Renal pelvis (tissue), 12 donors: ENCODE measurements around the gene ETV7. TPM values are rescaled to one million over a fixed set of nuclear protein-coding genes. Genes with fewer than 3 reads are reported as not detected.
A peak's percentile ranks its signal among the peaks of the same experiment; 100 is the strongest.
"Not testable (repeated sequence)": the region's sequence is repeated elsewhere in the genome, so short reads cannot be mapped to it uniquely, and the experiment has no call there.

Experiments used
- DNase-seq: peaks from one replicate; pipeline ENCODE4 v3.0.0-alpha.2; 2013
- long read RNA-seq, 16 experiments: transcript quantifications; one replicate each; lab custom pipeline, GENCODE V29; 2026
- polyA plus RNA-seq, 3 donors: library from polyadenylated mRNA; unstranded; fragments of 120-200 nt; gene quantifications; one replicate each; pipeline ENCODE4 v1.2.1, GENCODE V29; 2013; ENCODE audit not compliant: insufficient read length in 3 of 3

ETV7 gene
- under 1 TPM in 2 of 3 donors, not detected in 1; 0.11 to 0.13 TPM for polyA plus RNA-seq
- long read RNA-seq, donor 1 = 0 reads
- long read RNA-seq, donor 2 = 0 reads
- long read RNA-seq, donor 3 = 0 reads
- long read RNA-seq, donor 4 = 0 reads
- long read RNA-seq, donor 5 = 0 reads
- long read RNA-seq, donor 6 = 0 reads
- long read RNA-seq, donor 7 = 0 reads
- long read RNA-seq, donor 8 = 0 reads
- long read RNA-seq, donor 9 = 0 reads
- long read RNA-seq, donor 10 = 0 reads
- long read RNA-seq, donor 11 = 0 reads
- long read RNA-seq, donor 12, partial matches to known transcripts = 0 of 1 reads
- long read RNA-seq, donor 12, other reads (novel, unspliced or antisense) = 0 of 1 reads
- long read RNA-seq, donor 13 = 0 reads
- long read RNA-seq, donor 14, partial matches to known transcripts = 0 of 1 reads
- long read RNA-seq, donor 14, other reads (novel, unspliced or antisense) = 0 of 1 reads
- long read RNA-seq, donor 15 = 0 reads
- long read RNA-seq, donor 16, partial matches to known transcripts = 0 of 1 reads
- long read RNA-seq, donor 16, other reads (novel, unspliced or antisense) = 0 of 1 reads

DNA sequence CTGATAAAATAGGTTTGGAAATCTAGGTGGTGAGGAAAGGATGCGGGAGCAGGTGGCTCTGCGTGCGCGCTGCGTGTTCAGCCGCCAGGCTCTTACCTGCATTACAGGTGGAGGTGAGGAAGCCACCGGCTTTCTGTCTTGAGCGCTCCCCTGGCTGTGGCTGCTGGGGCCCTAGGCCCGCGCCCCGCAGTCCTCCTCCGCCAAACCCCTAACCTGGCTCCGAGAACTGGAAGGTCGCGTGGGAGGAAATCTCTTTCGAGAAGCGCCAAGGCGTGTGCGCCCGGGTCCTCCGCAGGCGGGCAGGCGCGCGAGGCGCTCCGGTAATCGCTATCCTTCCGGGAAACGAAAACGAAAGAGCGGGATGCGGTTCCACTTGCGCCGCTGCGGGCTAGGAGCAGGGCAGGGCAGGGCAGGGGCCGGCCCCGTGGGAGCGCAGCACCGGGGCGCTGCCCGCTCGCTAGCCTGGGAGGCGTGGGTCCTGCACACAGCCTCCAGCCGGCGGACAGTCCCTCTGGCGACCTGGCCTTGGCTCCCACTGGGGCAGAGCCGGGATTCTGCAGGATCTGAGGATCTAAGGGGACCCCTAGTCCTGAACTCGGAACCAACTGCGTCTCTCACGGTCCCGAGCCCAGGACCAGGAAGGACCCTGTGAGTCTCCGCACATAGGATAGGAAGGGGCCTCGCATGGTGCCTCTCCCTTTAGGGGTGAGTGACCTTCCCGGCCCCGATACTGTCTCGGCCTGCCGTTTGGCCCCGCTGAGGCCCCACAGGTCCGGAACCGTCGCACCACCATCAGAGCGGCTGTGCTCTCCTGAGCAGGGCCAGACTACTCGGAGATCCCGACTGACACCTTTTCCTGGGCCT lies at the start of gene ETV7:
Gene ETV7 (minus strand): TSS at position 230 of the 864 bp plus-strand sequence. CDS start 128 bp downstream, at position 102.
- DNase-seq = peak; percentile 31

DNA sequence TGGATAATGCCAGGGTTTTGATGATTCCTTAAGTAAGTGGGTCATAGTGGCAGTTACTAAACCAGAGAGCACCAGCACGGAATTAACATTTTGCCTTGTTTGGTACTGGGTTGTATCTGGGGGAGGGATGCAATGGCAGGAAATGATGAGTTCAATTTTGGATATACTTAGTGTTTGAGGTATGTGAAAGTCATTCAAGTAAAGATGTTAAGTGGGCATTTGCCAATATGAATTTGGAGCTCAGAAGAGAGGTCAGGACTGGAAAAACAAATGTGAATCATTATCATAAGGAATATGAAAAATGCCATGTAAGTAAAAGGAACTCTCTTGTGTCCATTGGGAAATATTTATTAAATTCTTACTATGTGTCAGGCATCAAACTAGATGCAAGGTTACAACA lies 49.0 kb upstream of the ETV7 start:
- DNase-seq = no peak

- no peak for DNase-seq
Measured at GRCh38 chr6:36432151-36432671, 44.7 kb upstream of the ETV7 start.

GRCh38 chr6:36431197-36431596 lies 43.7 kb upstream of the ETV7 start:
- no peak for DNase-seq

- no peak for DNase-seq
Measured at GRCh38 chr6:36430351-36430750, 42.9 kb upstream of the ETV7 start.

- no peak for DNase-seq
Measured at GRCh38 chr6:36428911-36429310, 41.4 kb upstream of the ETV7 start.

DNA sequence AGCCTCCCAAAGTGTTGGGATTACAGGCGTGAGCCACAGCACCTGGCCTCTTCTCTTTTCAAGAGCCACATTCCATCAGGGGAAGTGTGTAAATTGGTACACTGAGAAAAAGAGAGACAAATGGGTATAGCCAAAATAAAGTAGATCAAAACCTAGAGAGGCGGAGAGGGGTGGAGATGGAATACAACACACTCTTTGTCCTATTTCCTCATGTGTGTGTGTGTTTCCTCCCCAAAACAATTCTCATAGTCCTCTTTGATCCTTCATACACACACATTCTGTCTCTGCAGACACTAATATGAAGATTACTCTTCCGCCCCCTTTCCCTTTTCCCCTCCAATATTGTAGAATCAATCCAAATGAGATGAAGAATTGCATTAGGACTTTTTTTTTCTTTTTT lies 39.2 kb upstream of the ETV7 start:
- DNase-seq = no peak

DNA sequence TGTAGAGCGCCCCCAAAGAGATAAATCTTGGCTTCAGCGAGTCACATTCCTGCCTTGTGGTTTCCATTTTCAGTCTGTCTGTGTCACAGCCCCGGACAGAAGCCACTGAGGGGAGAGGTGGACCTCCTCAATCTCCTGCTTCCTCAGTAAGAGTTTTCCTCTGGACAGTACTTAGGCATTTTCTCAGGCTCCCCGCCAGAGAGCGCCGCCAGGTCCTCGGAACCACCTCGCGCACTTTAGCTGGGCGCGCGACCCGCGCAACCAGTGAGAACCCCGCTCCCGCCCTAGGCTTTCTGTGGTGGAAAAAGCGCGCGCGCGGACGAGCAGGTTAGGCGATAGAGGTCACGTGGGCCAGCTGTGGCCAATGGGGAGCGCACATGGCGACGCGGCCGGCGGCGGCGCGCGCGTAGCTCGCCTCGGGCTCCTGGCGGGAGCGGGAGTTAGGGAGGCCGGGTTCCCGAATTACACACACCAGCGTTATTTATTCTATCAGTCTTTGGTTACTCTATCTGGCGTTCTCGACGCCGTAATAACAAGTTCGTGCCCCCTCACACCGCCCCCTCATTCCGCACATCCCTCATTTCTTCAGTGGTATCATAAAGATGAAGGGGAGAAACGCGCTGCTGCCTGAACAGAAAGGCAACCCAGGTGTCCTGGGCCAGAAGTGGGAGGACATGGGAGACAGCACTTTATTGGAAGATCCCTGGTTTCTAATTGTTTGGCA lies 35.8 kb upstream of the ETV7 start:
- DNase-seq = peak; percentile 98

DNA sequence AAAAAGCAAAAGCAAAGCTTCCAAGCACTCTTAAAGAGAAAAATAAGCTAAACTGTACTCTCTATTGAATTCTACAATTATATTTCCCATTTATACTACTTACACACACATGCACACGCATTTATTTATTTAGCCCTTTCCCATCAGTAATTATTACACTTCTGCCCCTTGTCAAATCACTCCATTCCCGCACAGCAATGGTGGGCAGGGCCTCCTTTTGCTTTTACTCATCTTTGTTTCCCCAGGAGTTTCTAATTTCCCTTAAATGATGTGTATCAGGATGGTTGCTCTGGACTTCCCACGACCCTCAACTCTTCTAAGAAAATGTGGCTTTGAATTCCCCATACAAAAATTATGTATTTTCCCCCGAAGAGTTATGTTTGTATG lies 35.2 kb upstream of the ETV7 start:
- DNase-seq = no peak

DNA sequence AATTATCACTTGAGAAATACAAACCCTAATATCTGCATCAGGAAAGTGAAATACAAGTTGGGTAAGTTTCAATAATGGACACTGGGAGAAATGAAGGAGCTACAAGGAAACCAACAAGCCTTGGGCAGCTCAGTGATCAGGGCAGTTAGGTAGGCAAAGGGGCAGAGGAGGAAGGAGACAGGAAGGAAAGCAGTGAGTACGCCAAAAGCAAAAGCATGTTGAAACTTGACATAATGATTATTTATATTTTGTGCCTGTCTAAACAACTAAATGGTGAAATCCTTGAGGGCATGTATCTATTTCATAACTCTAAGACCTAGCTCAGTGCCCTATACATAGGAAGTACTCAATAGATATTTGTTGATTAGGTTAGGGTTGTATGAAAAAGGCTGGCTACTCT lies 31.8 kb upstream of the ETV7 start:
- DNase-seq = no peak

GRCh38 chr6:36418558-36418957 lies 31.1 kb upstream of the ETV7 start:
- DNase-seq = no peak

DNA sequence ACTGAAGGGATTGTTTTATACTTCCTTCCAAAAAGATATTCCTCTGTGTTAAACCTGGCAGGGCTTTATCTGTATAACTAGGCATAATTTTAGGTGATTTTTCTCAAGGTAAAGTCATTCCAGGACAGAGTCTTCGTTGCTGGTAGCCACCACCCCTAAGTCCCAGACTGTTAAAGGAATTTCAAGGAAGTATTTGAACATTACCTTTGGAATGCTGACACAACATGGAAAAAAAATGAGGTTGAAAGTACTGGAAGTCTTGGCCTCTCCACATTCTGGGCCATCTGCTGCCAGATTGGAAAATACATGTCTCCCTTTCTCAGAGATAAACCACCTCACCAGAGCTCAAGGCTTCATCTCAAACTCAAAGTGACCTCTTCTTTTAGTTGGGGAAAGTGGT lies 27.0 kb upstream of the ETV7 start:
- DNase-seq = no peak

GRCh38 chr6:36413489-36414480 lies 26.3 kb upstream of the ETV7 start:
- no peak for DNase-seq

GRCh38 chr6:36409718-36410117 lies 22.2 kb upstream of the ETV7 start:
- DNase-seq = not testable (repeated sequence)

- no peak for DNase-seq
Measured at GRCh38 chr6:36404164-36404563, 16.7 kb upstream of the ETV7 start.

GRCh38 chr6:36402481-36402880 lies 15.0 kb upstream of the ETV7 start:
- no peak for DNase-seq

GRCh38 chr6:36399970-36400369 lies 12.5 kb upstream of the ETV7 start:
- DNase-seq = no peak

DNA sequence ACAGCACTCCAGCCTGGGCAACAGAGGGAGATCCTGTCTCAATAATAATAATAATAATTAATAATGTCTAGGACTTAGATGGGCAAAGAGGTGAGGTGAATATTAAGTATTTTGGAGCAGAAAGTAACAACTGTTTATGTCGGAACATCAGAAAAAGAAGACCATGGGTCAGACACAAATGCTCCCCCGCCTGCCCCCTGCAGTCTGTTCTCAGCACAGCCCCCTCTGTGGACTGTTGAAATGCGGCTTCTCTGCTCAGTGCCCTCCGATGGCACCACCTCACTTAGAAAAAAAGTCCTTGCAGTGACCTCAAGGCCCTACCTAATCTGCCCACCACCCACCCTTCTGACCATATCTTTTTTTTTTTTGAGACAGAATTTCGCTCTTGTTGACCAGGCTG lies 5.2 kb upstream of the ETV7 start:
- no peak for DNase-seq

DNA sequence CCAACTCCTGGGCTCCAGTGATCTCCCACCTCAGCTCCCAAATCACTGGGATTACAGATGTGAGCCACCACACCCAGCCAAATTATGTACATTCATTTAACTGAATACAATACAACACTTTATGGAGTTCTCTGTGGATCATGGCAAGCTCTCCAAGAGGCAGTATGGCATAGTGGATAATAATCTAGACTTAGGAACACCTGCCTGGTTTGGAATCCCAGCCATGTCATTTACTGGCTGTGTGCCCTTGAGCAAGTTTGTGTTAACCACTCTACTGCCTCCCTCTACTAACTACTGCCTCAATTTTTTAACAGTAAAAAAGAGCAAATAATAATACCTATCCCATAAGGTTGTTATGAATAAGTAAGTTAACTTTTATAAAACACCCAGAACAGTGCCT lies 1.9 kb upstream of the ETV7 start:
- no peak for DNase-seq
